GM12878 (cell line): ENCODE results near the gene MTFR1L. TPM values are rescaled to one million over a fixed set of nuclear protein-coding genes. Genes with fewer than 3 reads are reported as not detected.

Experiments used
- CHD2 ChIP-seq: IDR thresholded peaks from 2 replicates; pipeline ENCODE4 v1.6.1; 2011; ENCODE audit warnings: low read depth, low read length, improper control_type of control experiment, borderline replicate concordance
- ETV6 ChIP-seq, 2 experiments: fragments of 450-650 bp in 1 of 2; IDR thresholded peaks in 1 of 2; conservative IDR thresholded peaks in 1 of 2; 2 replicates each; pipeline ENCODE4 v1.6.1; 2014; ENCODE audit warnings: antibody characterized with exemption in 1 of 2, borderline replicate concordance in 1 of 2, low read depth in 1 of 2, mild to moderate bottlenecking in 1 of 2, moderate library complexity in 1 of 2
- GABPA ChIP-seq: IDR thresholded peaks from 2 replicates; pipeline ENCODE4 v1.6.1; 2014; ENCODE audit warnings: antibody characterized with exemption, low read depth, mild to moderate bottlenecking, inconsistent platforms
- JUND ChIP-seq: IDR thresholded peaks from 2 replicates; pipeline ENCODE4 v1.6.1; 2012; ENCODE audit warnings: low read depth, mild to moderate bottlenecking, low read length, improper control_type of control experiment, moderate library complexity
- MTA3 ChIP-seq: IDR thresholded peaks from 2 replicates; pipeline ENCODE4 v1.6.1; 2012; ENCODE audit warnings: low read length, inconsistent platforms, borderline replicate concordance
- NFXL1 ChIP-seq: fragments of 450-650 bp; IDR thresholded peaks from 2 replicates; pipeline ENCODE4 v1.6.1; 2017; ENCODE audit warnings: antibody characterized with exemption, mild to moderate bottlenecking, borderline replicate concordance
- NFYB ChIP-seq: IDR thresholded peaks from 2 replicates; pipeline ENCODE4 v1.6.1; 2011; ENCODE audit warnings: low read depth, mild to moderate bottlenecking, low read length, improper control_type of control experiment, moderate library complexity; ENCODE audit not compliant: insufficient read depth
- RB1 ChIP-seq: fragments of 450-650 bp; formaldehyde crosslinking; IDR thresholded peaks from 2 replicates; pipeline ENCODE4 v1.6.1; 2017; ENCODE audit warnings: mild to moderate bottlenecking, borderline replicate concordance
- SIX5 ChIP-seq: IDR thresholded peaks from 2 replicates; pipeline ENCODE4 v1.6.1; 2011; ENCODE audit warnings: mild to moderate bottlenecking, low read depth, low read length, moderate library complexity; ENCODE audit not compliant: severe bottlenecking
- SMAD1 ChIP-seq: fragments of 450-650 bp; IDR thresholded peaks from 2 replicates; pipeline ENCODE4 v1.6.1; 2018; ENCODE audit warnings: mild to moderate bottlenecking, low read depth; ENCODE audit not compliant: partially characterized antibody
- SMARCA5 ChIP-seq: fragments of 450-650 bp; IDR thresholded peaks from 2 replicates; pipeline ENCODE4 v1.6.1; 2017; ENCODE audit warnings: mild to moderate bottlenecking
- SREBF2 ChIP-seq: IDR thresholded peaks from 2 replicates; pipeline ENCODE4 v1.6.1; 2012; ENCODE audit warnings: mild to moderate bottlenecking, low read length
- STAT1 ChIP-seq: fragments of 450-650 bp; conservative IDR thresholded peaks from 2 replicates; pipeline ENCODE4 v1.6.1; 2014; ENCODE audit warnings: antibody characterized with exemption, mild to moderate bottlenecking
- TARDBP ChIP-seq: IDR thresholded peaks from 2 replicates; pipeline ENCODE4 v1.6.1; 2016; ENCODE audit warnings: borderline replicate concordance
- TCF12 ChIP-seq: IDR thresholded peaks from 2 replicates; pipeline ENCODE4 v1.6.1; 2011; ENCODE audit warnings: low read depth, mild to moderate bottlenecking, low read length
- TCF3 ChIP-seq: IDR thresholded peaks from 2 replicates; pipeline ENCODE4 v1.6.1; 2012; ENCODE audit warnings: low read depth, mild to moderate bottlenecking, low read length, borderline replicate concordance; ENCODE audit not compliant: insufficient read depth
- YY1 ChIP-seq: IDR thresholded peaks from 2 replicates; pipeline ENCODE4 v1.6.1; 2011; ENCODE audit warnings: low read depth, mild to moderate bottlenecking, low read length
- ZNF274 ChIP-seq: IDR thresholded peaks from one replicate; pipeline ENCODE4 v1.8.0; 2011; ENCODE audit not compliant: insufficient read length, insufficient read depth
- ZNF622 ChIP-seq: fragments of 450-650 bp; IDR thresholded peaks from 2 replicates; pipeline ENCODE4 v1.6.1; 2017; ENCODE audit warnings: mild to moderate bottlenecking, inconsistent platforms
- polyA plus RNA-seq, 11 experiments: library from polyadenylated mRNA; depleted of rRNA in 4 of 11; unstranded in 6 of 11; stranded (reverse) in 5 of 11; fragments of >200 nt; fragmentation: Nextera tagmentation in 4 of 11; fragmentation: Illumina TruSeq in 1 of 11; extraction: Ambion mirVana in 4 of 11; extraction: Trizol in 1 of 11; gene quantifications; 1 replicate in 1 of 11; 2 replicates in 10 of 11; pipeline versions ENCODE4 v1.2.1 to v1.2.3, GENCODE V29; 2011 to 2016; ENCODE audit warnings: inconsistent platforms in 2 of 11, missing spikeins in 2 of 11, low read depth in 1 of 11
- total RNA-seq, 4 experiments: library from RNA; depleted of rRNA in 3 of 4; stranded (reverse); fragments of >200 nt in 3 of 4; fragmentation: Illumina TruSeq in 1 of 4; extraction: Trizol in 1 of 4; gene quantifications; 2 replicates each; pipeline versions ENCODE4 v1.2.1 to v1.2.3, GENCODE V29; 2013 to 2021
- TF ChIP-seq, protein P1 (sequence below): IDR thresholded peaks from 2 replicates; pipeline ENCODE4 v1.6.1; 2011; ENCODE audit warnings: mild to moderate bottlenecking, low read depth, low read length, moderate library complexity; ENCODE audit not compliant: insufficient replicate concordance
- TF ChIP-seq, protein P2 (sequence below): fragments of 450-650 bp; IDR thresholded peaks from 2 replicates; pipeline ENCODE4 v1.6.1; 2016; ENCODE audit warnings: mild to moderate bottlenecking, moderate library complexity, borderline replicate concordance
- TF ChIP-seq, protein P3 (sequence below): fragments of 450-650 bp; IDR thresholded peaks from 2 replicates; pipeline ENCODE4 v1.6.1; 2017; ENCODE audit warnings: borderline replicate concordance
- TF ChIP-seq, protein P4 (sequence below): IDR thresholded peaks from 2 replicates; pipeline ENCODE4 v1.6.1; 2011; ENCODE audit warnings: low read depth, mild to moderate bottlenecking, low read length, moderate library complexity, borderline replicate concordance; ENCODE audit errors: extremely low read depth

MTFR1L gene
- total and polyA plus RNA-seq, 10 of the 15 experiments (the other 5 are each of a cell fraction or from before 2014, with no cell fraction given) = 16.9 to 44.2 (median 30.3) TPM

DNA sequence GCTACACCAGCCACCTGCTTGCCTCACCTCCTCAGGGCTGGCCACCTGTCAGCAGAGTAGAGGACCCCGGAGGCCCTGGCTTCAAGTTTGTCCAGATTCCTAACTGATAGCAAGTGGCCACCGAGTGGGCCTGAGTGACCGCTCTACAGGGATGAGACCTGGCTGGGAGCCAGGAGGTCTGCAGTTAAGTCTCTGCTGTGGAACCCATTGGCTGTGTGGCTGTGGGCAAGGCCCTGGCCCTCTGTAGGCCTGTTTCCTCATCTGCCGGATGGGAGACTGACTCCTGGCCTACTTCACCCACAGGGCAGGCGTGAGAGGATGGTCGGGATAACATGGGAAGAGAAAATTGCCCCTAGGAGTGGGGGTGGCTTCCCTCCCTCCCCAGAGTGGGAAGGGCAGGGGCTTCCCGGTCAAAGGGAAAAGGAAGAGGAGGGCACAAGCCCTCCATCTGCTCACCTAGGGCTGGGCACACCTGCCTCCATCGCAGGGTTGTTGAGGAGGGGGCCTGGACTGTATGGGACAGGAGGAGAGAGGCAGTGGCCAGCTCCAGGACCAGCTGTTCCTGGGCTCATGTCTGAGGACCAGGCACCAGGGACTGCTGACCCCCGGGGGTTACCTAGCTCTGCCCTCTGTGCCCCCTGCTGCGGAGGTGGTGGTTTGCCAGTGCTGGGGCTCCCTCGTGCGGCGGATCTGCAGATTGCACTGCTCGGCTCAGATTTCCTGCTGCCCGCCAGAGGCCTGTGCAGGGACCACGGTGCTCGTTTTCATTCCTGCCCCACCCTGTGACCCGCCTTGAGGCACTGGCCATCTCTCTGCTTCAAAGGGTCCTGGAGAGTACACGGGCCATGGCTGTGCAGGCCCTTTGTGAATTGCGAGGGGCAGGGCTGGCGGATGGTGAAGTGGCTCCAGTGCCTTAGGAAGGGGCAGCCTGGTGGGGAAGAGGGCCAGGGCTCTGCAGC lies 9.1 kb upstream of the MTFR1L start (continued):
- TF ChIP-seq, protein P1, sequence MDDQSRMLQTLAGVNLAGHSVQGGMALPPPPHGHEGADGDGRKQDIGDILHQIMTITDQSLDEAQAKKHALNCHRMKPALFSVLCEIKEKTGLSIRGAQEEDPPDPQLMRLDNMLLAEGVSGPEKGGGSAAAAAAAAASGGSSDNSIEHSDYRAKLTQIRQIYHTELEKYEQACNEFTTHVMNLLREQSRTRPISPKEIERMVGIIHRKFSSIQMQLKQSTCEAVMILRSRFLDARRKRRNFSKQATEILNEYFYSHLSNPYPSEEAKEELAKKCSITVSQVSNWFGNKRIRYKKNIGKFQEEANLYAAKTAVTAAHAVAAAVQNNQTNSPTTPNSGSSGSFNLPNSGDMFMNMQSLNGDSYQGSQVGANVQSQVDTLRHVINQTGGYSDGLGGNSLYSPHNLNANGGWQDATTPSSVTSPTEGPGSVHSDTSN = no peak
- TF ChIP-seq TCF12 = no peak
- no peak for TF ChIP-seq STAT1
- TF ChIP-seq TARDBP = no peak
- TF ChIP-seq SIX5 = no peak
- 0 out of 2 replicates have a peak, but pooled peaks have one; percentile 33 for TF ChIP-seq SMARCA5
- TF ChIP-seq, protein P2, sequence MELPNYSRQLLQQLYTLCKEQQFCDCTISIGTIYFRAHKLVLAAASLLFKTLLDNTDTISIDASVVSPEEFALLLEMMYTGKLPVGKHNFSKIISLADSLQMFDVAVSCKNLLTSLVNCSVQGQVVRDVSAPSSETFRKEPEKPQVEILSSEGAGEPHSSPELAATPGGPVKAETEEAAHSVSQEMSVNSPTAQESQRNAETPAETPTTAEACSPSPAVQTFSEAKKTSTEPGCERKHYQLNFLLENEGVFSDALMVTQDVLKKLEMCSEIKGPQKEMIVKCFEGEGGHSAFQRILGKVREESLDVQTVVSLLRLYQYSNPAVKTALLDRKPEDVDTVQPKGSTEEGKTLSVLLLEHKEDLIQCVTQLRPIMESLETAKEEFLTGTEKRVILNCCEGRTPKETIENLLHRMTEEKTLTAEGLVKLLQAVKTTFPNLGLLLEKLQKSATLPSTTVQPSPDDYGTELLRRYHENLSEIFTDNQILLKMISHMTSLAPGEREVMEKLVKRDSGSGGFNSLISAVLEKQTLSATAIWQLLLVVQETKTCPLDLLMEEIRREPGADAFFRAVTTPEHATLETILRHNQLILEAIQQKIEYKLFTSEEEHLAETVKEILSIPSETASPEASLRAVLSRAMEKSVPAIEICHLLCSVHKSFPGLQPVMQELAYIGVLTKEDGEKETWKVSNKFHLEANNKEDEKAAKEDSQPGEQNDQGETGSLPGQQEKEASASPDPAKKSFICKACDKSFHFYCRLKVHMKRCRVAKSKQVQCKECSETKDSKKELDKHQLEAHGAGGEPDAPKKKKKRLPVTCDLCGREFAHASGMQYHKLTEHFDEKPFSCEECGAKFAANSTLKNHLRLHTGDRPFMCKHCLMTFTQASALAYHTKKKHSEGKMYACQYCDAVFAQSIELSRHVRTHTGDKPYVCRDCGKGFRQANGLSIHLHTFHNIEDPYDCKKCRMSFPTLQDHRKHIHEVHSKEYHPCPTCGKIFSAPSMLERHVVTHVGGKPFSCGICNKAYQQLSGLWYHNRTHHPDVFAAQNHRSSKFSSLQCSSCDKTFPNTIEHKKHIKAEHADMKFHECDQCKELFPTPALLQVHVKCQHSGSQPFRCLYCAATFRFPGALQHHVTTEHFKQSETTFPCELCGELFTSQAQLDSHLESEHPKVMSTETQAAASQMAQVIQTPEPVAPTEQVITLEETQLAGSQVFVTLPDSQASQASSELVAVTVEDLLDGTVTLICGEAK = no peak
- TF ChIP-seq ZNF622 = no peak
- TF ChIP-seq RB1 = 0 out of 2 replicates have a peak, but pooled peaks have one; percentile 22
- no peak for TF ChIP-seq SREBF2
- TF ChIP-seq CHD2 = no peak
- TF ChIP-seq TCF3 = no peak
- TF ChIP-seq ETV6 (conservative IDR thresholded peaks at IDR 0.05 in 1 of 2, IDR thresholded peaks at IDR 0.05 in 1 of 2; ENCODE audit: borderline replicate concordance in 1 of 2, low read depth in 1 of 2) = no peak
- TF ChIP-seq, protein P3, sequence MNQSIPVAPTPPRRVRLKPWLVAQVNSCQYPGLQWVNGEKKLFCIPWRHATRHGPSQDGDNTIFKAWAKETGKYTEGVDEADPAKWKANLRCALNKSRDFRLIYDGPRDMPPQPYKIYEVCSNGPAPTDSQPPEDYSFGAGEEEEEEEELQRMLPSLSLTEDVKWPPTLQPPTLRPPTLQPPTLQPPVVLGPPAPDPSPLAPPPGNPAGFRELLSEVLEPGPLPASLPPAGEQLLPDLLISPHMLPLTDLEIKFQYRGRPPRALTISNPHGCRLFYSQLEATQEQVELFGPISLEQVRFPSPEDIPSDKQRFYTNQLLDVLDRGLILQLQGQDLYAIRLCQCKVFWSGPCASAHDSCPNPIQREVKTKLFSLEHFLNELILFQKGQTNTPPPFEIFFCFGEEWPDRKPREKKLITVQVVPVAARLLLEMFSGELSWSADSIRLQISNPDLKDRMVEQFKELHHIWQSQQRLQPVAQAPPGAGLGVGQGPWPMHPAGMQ = no peak
- no peak for TF ChIP-seq MTA3
- TF ChIP-seq GABPA = no peak
- TF ChIP-seq, protein P4, sequence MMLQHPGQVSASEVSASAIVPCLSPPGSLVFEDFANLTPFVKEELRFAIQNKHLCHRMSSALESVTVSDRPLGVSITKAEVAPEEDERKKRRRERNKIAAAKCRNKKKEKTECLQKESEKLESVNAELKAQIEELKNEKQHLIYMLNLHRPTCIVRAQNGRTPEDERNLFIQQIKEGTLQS = no peak
- no peak for TF ChIP-seq NFXL1
- 0 out of 2 replicates have a peak, but pooled peaks have one; percentile 54 for TF ChIP-seq YY1
- no peak for TF ChIP-seq ZNF274
- TF ChIP-seq SMAD1 = no peak
- TF ChIP-seq JUND = no peak
- no peak for TF ChIP-seq NFYB
